Measurements from ENCODE around the gene NSD2.

DNA sequence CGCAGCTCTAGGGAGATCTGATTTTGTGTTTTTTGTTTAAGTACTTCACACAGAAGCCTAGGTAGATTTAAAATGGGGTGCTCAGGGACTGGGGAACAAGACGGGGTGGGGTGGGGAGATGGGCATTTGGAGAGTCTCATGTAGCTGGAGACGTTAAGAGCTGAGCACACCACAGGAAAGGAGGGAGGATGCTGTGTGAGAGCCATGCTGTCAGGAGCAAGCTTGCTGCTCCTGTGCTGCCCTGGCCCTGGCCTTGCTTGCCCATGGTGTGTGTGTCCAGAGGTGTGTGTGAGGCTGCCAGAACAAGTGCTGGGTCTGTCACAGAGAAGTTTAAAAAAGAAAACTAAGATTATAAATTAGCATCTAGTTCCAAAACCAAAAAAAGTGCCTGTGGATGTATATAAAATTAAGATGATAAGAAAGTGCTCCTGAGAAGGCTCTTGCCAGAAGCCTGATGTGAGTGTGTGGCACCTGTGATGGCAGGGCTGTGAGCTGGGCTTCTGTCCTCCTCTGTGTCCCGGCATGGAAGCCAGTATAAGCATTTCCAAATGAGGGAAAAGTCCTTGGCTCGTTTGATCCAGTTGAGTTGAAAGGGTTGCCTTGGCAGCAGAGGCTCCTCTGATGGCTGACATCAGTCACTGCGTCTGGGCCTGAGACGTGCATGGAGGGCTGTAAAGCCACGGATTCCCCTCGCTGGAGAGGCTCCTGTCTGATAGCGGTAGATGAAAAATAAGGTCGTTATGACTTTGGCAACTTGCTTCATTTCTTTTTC lies 74.1 kb downstream of the NSD2 start:
- TF ChIP-seq, protein P1, sequence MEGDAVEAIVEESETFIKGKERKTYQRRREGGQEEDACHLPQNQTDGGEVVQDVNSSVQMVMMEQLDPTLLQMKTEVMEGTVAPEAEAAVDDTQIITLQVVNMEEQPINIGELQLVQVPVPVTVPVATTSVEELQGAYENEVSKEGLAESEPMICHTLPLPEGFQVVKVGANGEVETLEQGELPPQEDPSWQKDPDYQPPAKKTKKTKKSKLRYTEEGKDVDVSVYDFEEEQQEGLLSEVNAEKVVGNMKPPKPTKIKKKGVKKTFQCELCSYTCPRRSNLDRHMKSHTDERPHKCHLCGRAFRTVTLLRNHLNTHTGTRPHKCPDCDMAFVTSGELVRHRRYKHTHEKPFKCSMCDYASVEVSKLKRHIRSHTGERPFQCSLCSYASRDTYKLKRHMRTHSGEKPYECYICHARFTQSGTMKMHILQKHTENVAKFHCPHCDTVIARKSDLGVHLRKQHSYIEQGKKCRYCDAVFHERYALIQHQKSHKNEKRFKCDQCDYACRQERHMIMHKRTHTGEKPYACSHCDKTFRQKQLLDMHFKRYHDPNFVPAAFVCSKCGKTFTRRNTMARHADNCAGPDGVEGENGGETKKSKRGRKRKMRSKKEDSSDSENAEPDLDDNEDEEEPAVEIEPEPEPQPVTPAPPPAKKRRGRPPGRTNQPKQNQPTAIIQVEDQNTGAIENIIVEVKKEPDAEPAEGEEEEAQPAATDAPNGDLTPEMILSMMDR (IDR thresholded peaks at IDR 0.05) = no peak
- TF ChIP-seq POLR2A (IDR thresholded peaks at IDR 0.05) = no peak
